Transverse colon (tissue), 4 donors: ENCODE results near the gene COPZ1. TPM values are rescaled to one million over a fixed set of nuclear protein-coding genes. Genes with fewer than 3 reads are reported as not detected.

Experiments used
- DNase-seq: peaks from one replicate; pipeline ENCODE4 v3.0.0-alpha.2; 2019
- H3K27ac ChIP-seq, 4 donors: fragments of 200-600 bp; sonication (generic); 2 replicates each; pipeline ENCODE4 v1.5.1; 2016 to 2018; ENCODE audit warnings: inconsistent platforms in 4 of 4
- H3K27me3 ChIP-seq: fragments of 200-600 bp; sonication (generic); 2 replicates; pipeline ENCODE4 v1.5.1; 2017; ENCODE audit warnings: inconsistent platforms
- H3K36me3 ChIP-seq, 4 donors: fragments of 200-600 bp; sonication (generic); 2 replicates each; pipeline ENCODE4 v1.5.1; 2017 to 2019; ENCODE audit warnings: inconsistent platforms in 4 of 4
- H3K4me1 ChIP-seq, 4 donors: fragments of 200-600 bp; sonication (generic); 2 replicates each; pipeline ENCODE4 v1.5.1; 2017 to 2020; ENCODE audit warnings: inconsistent platforms in 4 of 4
- H3K4me3 ChIP-seq, 4 donors: fragments of 200-600 bp; sonication (generic); 1 replicate in 1 of 4; 2 replicates in 3 of 4; pipeline versions ENCODE4 v1.5.1 to v1.6.1; 2017 to 2019; ENCODE audit warnings: inconsistent platforms in 4 of 4
- H3K9me3 ChIP-seq, 2 donors: fragments of 200-600 bp; sonication (generic); 2 replicates each; pipeline ENCODE4 v1.5.1; 2017 to 2019; ENCODE audit warnings: inconsistent platforms in 2 of 2
- EP300 ChIP-seq: sonication (generic); formaldehyde crosslinking; IDR thresholded peaks from one replicate; pipeline ENCODE4 v1.6.1; 2017; ENCODE audit warnings: antibody characterized with exemption, low read depth
- POLR2A ChIP-seq: fragments of 450-650 bp; IDR thresholded peaks from one replicate; pipeline ENCODE4 v1.6.1; 2016; ENCODE audit warnings: antibody characterized with exemption, mild to moderate bottlenecking, moderate library complexity
- POLR2AphosphoS5 ChIP-seq, 3 donors: sonication (generic); formaldehyde crosslinking; IDR thresholded peaks; one replicate each; pipeline ENCODE4 v1.6.1; 2016; ENCODE audit warnings: antibody characterized with exemption in 3 of 3
- WGBS, 2 donors: methylation state at CpG; one replicate each; pipeline ENCODE4 v1.1.5; 2018; ENCODE audit warnings: low coverage in 1 of 2; 5-methylcytosine and 5-hydroxymethylcytosine counted together
- in situ Hi-C, 4 donors: fragments of 200-750 bp; cut with MboI; loops; one replicate each; pipeline versions ENCODE4 v1.15.0 to v1.15.1; 2017; ENCODE audit warnings: low sequenced_read_pairs in 3 of 4, low pct_ligation_motif_present in 1 of 4, low pct_unique_long_range_greater_than_20kb in 1 of 4
- intact Hi-C: fragments of 100-400 bp; cut with DNase I; formaldehyde crosslinking; loops from one replicate; pipeline ENCODE4 v1.15.1; 2023; ENCODE audit warnings: low total_unique reads
- total RNA-seq, 4 donors: library from RNA; depleted of rRNA; stranded (reverse); fragments of >200 nt; gene quantifications; one replicate each; pipeline ENCODE4 v1.1.0, GENCODE V29; 2016
- TF ChIP-seq, protein P1 (sequence below), 5 experiments: fragments of 200-600 bp in 3 of 5; fragments of 450-650 bp in 2 of 5; sonication (generic) in 3 of 5; IDR thresholded peaks; 1 replicate in 2 of 5; 2 replicates in 3 of 5; pipeline ENCODE4 v1.5.1; 2016 to 2017; ENCODE audit warnings: antibody characterized with exemption in 5 of 5, inconsistent platforms in 3 of 5, mild to moderate bottlenecking in 2 of 5, moderate library complexity in 1 of 5

The COPZ1 gene
- total RNA-seq, 4 donors from 2014 or later, result 25.8 to 79.6 (median 63.6) TPM

DNA sequence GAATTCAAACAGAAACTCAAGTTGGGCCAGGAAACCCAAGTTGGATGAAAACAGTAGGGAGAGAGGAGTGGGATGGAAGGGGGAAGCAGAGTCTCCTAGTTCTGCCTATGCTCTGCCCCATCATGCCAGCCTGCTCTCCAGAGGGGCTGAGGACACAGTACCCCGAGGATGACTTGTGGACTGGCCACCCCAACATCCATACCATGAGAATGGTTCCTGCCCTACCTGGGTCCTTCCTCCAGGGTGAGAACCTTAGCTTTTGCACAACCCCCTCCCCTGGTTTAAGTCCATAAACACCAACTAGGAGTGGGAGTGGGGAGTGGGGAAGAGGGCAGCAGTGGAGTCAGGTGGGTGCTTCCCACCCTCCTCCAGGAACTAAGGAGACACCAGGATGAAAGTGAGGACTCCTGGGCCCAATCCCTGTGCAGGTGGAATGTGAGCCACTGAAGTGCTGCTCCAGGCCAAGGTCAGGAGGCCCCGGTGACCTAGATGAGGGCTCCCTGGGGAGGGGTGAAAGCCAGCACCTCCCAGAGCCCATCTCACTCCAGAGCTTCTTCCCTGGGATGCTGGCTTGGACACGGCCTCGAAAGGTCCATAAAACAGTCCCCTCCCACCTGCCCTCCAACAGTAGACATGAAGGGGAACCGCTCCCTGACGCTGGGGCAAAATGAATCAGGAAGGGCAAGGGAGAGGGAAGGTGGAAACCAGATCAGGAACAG is 53.0 kb downstream of the COPZ1 start:
- intact Hi-C loops, result no loop called here
- Histone ChIP-seq H3K27me3 (peaks cover 5% of the 10 kb centered on the region), H3K27ac (peak overlapping the region in 1 of 4 donors; percentile 79), H3K9me3 (no peaks in the 10 kb centered on the region), H3K4me1 (peaks cover 4 to 25% (median 17%) of the 10 kb centered on the region in 4 donors), H3K36me3 (no peaks in the 10 kb centered on the region), H3K4me3 (peak overlapping the region in 1 of 4 donors; percentile 45)
- in situ Hi-C loops, result no loop called here
- WGBS, 2 donors, result 76 to 100% methylated on average over 1 to 6 of the region's 6 CpGs
- no peak for DNase-seq
- TF ChIP-seq POLR2A (no peak), POLR2AphosphoS5 (IDR thresholded peaks at IDR 0.05) (no peak)
- TF ChIP-seq, protein P1, sequence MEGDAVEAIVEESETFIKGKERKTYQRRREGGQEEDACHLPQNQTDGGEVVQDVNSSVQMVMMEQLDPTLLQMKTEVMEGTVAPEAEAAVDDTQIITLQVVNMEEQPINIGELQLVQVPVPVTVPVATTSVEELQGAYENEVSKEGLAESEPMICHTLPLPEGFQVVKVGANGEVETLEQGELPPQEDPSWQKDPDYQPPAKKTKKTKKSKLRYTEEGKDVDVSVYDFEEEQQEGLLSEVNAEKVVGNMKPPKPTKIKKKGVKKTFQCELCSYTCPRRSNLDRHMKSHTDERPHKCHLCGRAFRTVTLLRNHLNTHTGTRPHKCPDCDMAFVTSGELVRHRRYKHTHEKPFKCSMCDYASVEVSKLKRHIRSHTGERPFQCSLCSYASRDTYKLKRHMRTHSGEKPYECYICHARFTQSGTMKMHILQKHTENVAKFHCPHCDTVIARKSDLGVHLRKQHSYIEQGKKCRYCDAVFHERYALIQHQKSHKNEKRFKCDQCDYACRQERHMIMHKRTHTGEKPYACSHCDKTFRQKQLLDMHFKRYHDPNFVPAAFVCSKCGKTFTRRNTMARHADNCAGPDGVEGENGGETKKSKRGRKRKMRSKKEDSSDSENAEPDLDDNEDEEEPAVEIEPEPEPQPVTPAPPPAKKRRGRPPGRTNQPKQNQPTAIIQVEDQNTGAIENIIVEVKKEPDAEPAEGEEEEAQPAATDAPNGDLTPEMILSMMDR (IDR thresholded peaks at IDR 0.05), result no peak

DNA sequence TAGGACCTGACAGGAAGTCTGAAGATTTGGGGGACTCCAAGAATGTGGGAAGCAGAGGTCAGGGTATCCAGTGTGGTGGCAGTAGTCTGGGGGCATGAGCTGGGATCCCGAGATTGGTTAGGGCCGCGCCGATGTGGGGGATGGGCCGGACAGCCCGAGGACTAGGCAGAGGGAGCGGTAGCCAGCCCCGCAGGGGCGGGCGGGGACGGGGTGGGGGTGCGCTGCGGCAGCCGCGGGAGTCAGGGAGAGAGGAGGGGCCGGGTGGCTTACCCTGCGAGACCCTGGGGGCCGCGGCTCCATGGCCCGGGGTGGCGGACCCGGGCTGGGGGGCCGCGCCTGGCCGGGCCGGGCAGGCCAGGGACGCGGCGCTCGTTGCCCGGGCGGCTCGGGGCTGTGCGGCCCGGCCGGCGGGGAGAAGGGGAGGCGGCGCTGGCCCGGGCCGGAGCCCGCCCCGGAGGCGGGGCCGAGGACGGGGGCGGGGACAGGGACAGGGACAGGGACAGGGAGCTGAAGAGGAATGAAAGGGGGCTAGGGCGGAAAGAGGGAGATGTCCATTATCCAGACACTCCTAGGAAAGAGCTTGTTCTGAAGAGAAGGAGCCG is 54.0 kb downstream of the COPZ1 start:
- peak overlapping the region; percentile 33 to 45 (median 39) for H3K4me3 ChIP-seq
- H3K9me3 ChIP-seq, result no peaks in the 10 kb centered on the region
- WGBS, 2 donors, result 16 to 30% methylated on average over 5 to 43 of the region's 49 CpGs
- TF ChIP-seq EP300 (no peak), POLR2A (no peak), POLR2AphosphoS5 (IDR thresholded peaks at IDR 0.05) (no peak)
- TF ChIP-seq, protein P1 (IDR thresholded peaks at IDR 0.05), result no peak
- in situ Hi-C loops (no loop called here), intact Hi-C loops (no loop called here)
- peaks cover 4 to 25% (median 16%) of the 10 kb centered on the region in 4 donors for H3K4me1 ChIP-seq
- H3K36me3 ChIP-seq, result no peaks in the 10 kb centered on the region
- peak overlapping the region; percentile 49 to 81 (median 76) for H3K27ac ChIP-seq
- DNase-seq, result peak; percentile 68
- H3K27me3 ChIP-seq, result peaks cover 5% of the 10 kb centered on the region

DNA sequence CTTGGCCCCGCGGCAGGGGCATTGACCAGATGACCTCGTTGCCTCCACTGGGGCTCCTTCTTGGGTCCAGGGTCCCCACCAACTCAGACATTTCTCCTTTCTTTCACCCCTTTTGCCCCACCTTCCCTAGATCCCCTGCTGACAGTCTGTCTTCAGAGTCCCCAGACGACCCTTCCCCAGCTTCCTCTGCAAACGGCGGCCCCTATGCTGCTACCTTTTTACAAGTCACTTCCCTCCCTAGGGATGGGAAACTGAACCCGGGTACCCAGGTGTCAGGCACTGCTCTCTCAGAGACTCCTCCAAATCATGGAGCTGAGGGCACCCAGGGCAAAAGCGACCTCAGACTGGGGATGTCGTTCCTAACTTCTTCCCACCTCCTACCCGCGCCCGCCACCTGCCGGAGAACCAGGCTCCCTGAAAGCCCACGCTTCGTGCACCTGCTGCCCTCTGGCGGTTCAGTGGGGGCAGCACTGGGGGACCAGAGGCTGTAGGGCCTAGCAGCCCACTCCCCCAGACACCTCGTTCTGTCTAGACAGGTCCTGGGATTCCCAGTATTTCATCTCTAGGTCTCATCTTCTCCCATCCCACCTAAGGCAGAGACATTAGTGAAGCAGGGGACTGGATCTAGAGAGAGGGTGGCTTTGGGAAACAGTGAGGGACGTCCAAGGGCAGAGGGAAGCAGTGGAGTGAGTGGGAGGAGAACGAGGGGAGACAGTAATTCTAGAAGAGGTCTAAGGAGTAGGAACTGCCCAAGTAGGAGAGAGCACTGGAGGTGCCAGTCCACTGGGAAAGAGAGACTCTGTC is 54.7 kb downstream of the COPZ1 start:
- H3K27me3 ChIP-seq, result peaks cover 5% of the 10 kb centered on the region
- peaks cover 4 to 19% (median 13%) of the 10 kb centered on the region in 4 donors for H3K4me1 ChIP-seq
- no peaks in the 10 kb centered on the region for H3K36me3 ChIP-seq
- in situ Hi-C loops, result no loop called here
- 13 to 63% methylated on average over 2 to 19 of the region's 19 CpGs for WGBS, 2 donors
- no peaks in the 10 kb centered on the region for H3K9me3 ChIP-seq
- DNase-seq, result peak; percentile 93
- TF ChIP-seq, protein P1 (IDR thresholded peaks at IDR 0.05), result peak; percentile 99 to 100 (median 100)
- TF ChIP-seq POLR2A (no peak), POLR2AphosphoS5 (IDR thresholded peaks at IDR 0.05) (peak in 2 of 3 donors; percentile 6 to 35), EP300 (no peak)
- peak overlapping the region; percentile 49 to 81 (median 76) for H3K27ac ChIP-seq
- intact Hi-C loops, result no loop called here
- H3K4me3 ChIP-seq, result peak overlapping the region; percentile 32 to 45 (median 34)

DNA sequence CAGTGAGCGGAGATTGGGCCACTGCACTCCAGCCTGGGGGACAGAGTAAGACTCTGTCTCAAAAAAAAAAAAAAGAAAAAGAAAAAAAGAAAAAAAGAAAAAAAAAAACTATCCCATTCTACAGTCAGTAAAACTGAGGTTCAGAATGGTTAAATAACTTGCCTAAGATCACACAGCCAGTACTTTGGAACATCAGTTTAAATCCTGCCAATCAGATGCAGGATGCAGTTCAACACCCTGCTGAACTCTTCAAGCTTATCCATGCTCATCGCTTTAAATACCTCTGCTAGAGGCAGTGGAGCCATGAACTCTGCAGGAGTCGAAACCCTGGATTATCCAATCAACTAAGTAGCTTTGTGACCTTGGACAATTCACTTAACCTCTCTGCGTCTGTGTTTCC is 56.2 kb downstream of the COPZ1 start:
- no peak overlapping the region for H3K27ac ChIP-seq
- in situ Hi-C loops, result no loop called here
- TF ChIP-seq POLR2A, result no peak
- TF ChIP-seq EP300, result no peak
- TF ChIP-seq, protein P1 (IDR thresholded peaks at IDR 0.05), result no peak
- no peak for TF ChIP-seq POLR2AphosphoS5 (IDR thresholded peaks at IDR 0.05)
- intact Hi-C loops, result no loop called here
- no peaks in the 10 kb centered on the region for H3K9me3 ChIP-seq
- no peak for DNase-seq
- peaks cover 8 to 26% (median 19%) of the 10 kb centered on the region in 4 donors for H3K4me1 ChIP-seq
- H3K4me3 ChIP-seq, result no peak overlapping the region
- H3K27me3 ChIP-seq, result peaks cover 5% of the 10 kb centered on the region
- WGBS, 2 donors, result 80 to 92% methylated on average over 3 to 4 of the region's 4 CpGs
- H3K36me3 ChIP-seq, result no peaks in the 10 kb centered on the region
